Measurements from ENCODE around the gene TYRO3.
"Not testable (repeated sequence)": the region's sequence is repeated elsewhere in the genome, so short reads cannot be mapped to it uniquely, and the experiment has no call there.

GRCh38 chr15:41592718-41593117 lies 33.7 kb downstream of the TYRO3 start:
- not testable (repeated sequence) for TF ChIP-seq EZH2 (IDR thresholded peaks at IDR 0.05; ENCODE audit: insufficient read depth, poor library complexity, severe bottlenecking); EZH2phosphoT487 (IDR thresholded peaks at IDR 0.05; ENCODE audit: insufficient read depth, low read depth)
